Measurements from ENCODE around the gene CCDC30. TPM values are rescaled to one million over a fixed set of nuclear protein-coding genes. Genes with fewer than 3 reads are reported as not detected.
A peak's percentile ranks its signal among the peaks of the same experiment; 100 is the strongest.
"Not testable (repeated sequence)": the region's sequence is repeated elsewhere in the genome, so short reads cannot be mapped to it uniquely, and the experiment has no call there.

CCDC30 gene
- total RNA-seq, 1 experiment from 2014 or later = 0.40 TPM

DNA sequence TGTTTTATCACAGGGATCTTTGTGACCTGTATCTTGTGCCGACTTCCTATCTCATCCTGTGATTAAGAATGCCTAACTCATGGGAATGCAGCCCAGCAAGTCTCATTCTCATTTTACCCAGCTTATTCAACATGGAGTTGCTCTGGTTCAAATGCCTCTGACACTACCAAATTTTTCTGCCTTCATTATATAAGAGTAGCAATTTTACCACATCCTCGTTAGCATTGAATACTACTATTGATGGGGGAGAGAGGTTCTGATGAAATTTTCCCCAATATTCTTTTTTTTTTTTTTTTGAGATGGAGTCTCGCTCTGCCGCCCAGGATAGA, 150.7 kb downstream of the CCDC30 start:
- H3K4me1 ChIP-seq = no peaks in the 10 kb centered on the region
- no peak overlapping the region for H3K27ac ChIP-seq
- H3K9me3 ChIP-seq (replicated peaks) = no peaks in the 10 kb centered on the region
- H3K36me3 ChIP-seq = no peaks in the 10 kb centered on the region
- H3K27me3 ChIP-seq = no peaks in the 10 kb centered on the region
- DNase-seq = no peak
- no peak overlapping the region for H3K4me3 ChIP-seq

DNA sequence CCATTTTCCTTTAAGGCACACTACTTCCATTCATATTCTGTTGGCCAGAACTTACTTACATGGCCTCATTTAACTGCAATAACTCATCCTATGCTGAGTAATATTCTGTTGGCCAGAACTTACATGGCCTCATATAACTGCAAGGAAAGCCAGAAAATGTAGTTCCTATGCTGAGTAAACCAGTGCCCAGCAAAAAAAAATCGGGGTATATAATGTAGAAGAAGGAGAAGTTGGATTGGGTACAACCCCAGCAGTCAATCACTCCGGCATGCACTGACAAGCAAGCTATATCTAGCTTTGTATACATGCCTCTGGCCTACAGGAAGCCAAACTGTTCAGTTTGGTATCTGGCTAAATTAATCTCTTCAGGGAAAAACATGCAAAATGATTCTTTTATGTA, 155.8 kb downstream of the CCDC30 start:
- Histone ChIP-seq H3K27ac (no peak overlapping the region), H3K4me3 (no peak overlapping the region), H3K9me3 (replicated peaks) (no peaks in the 10 kb centered on the region), H3K4me1 (no peaks in the 10 kb centered on the region), H3K27me3 (no peaks in the 10 kb centered on the region), H3K36me3 (no peaks in the 10 kb centered on the region)
- DNase-seq = no peak

DNA sequence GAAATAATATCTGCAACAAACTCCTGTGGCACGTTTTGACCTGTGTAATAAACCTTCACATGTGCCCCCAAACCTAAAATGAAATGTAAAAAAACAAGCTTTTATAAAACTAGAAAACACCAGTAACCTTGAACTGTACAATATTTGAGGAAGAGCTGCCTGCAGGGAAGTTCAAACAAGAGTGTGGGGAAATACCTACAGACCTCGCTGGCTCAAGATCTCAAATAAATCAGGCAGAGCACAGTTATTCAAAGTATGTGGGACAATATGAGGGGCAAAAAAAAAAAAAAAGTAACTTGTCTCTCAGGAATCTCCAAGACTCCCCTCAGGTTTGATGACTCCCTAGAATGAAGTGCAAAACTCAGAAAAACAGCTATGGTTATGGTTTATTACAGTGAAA, 157.2 kb downstream of the CCDC30 start:
- H3K4me1 ChIP-seq = no peaks in the 10 kb centered on the region
- no peak for DNase-seq
- H3K4me3 ChIP-seq = no peak overlapping the region

DNA sequence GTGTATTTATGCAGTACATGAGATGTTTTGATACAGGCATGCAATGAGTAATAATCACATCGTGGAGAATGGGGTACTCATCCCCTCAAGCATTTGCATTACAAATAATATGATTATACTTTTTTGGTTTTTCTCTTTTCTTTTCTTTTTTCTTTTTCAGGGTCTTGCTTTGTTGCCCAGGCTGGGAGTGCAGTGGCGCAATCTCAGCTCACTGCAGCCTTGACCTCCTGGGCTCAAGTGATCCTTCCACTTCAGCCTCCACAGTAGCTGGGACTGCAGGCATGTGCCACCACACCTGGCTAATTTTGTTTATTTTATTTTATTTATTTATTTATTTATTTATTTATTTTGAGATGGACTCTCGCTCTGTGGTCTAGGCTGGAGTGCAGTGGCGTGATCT, 158.1 kb downstream of the CCDC30 start:
- not testable (repeated sequence) for DNase-seq

More for the DNA sequence above, 157.2 kb downstream of the CCDC30 start:
- Histone ChIP-seq H3K27me3 (no peaks in the 10 kb centered on the region), H3K36me3 (no peaks in the 10 kb centered on the region), H3K9me3 (replicated peaks) (no peaks in the 10 kb centered on the region), H3K27ac (no peak overlapping the region)

DNA sequence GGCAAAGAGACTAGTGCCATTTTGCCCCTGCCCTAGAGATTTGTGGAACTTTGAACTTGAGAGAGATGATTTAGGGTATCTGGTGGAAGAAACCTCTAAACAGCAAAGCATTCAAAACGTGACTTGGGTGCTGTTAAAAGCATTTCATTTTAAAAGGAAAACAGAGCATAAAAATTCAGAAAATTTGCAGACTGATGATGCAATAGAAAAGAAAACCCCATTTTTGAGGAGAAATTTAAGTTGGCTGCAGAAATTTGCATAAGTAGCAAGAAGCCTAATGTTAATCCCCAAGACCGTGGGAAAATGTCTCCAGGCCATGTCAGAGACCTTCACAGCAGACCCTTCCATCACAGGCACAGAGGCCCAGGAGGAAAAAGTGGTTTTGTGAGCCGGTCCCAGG, 164.1 kb downstream of the CCDC30 start:
- H3K27ac ChIP-seq; H3K27me3 ChIP-seq; H3K36me3 ChIP-seq; H3K4me3 ChIP-seq; H3K9me3 ChIP-seq (replicated peaks); H3K4me1 ChIP-seq; DNase-seq: not testable (repeated sequence)

More for the DNA sequence above, 158.1 kb downstream of the CCDC30 start:
- not testable (repeated sequence) for H3K27me3 ChIP-seq; H3K36me3 ChIP-seq; H3K9me3 ChIP-seq (replicated peaks); H3K4me3 ChIP-seq; H3K4me1 ChIP-seq; H3K27ac ChIP-seq

DNA sequence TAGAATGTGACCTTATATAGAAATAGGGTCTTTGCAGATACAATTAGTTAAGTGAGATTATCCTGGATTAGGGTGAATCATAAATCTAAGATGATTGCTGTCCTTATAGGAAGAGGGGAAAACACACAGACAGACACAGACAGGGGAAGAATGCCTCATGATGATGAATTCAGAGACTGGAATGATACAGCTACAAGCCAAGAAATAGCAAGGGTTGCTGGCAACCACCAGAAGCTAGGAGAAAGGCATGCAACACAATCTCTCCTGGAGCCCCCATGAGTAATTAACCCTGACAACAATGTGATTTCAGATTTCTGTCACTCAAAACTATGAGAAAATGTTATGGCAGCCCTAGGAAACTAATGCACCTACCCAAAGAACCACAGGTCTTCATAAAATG, 176.0 kb downstream of the CCDC30 start:
- H3K27me3 ChIP-seq = no peaks in the 10 kb centered on the region
- DNase-seq = no peak

DNA sequence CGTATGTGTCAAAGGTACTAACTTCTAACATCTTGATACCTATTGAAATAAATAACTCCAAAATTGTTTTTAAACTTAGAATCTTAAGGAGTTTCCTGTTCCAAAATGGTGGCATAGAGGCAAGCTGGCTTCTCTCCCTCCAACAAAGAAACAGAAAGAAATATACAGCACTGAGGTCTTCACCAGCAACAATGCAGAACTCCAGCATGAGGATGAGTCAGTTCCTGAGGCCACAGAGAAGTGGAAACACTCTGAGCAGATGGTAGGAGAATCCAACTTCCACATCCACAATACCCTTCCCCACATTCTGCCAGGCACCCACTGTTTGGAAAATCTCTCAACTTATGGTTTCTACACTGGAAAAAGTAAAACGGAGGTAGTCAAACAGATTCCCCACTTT, 183.0 kb downstream of the CCDC30 start:
- H3K27me3 ChIP-seq = no peaks in the 10 kb centered on the region
- H3K36me3 ChIP-seq = no peaks in the 10 kb centered on the region
- H3K27ac ChIP-seq = no peak overlapping the region
- DNase-seq = no peak
- H3K4me1 ChIP-seq = no peaks in the 10 kb centered on the region
- H3K4me3 ChIP-seq = no peak overlapping the region
- no peaks in the 10 kb centered on the region for H3K9me3 ChIP-seq (replicated peaks)

More for the DNA sequence above, 176.0 kb downstream of the CCDC30 start:
- no peaks in the 10 kb centered on the region for H3K36me3 ChIP-seq
- H3K4me3 ChIP-seq = no peak overlapping the region
- H3K4me1 ChIP-seq = no peaks in the 10 kb centered on the region
- H3K27ac ChIP-seq = no peak overlapping the region
- H3K9me3 ChIP-seq (replicated peaks) = no peaks in the 10 kb centered on the region

DNA sequence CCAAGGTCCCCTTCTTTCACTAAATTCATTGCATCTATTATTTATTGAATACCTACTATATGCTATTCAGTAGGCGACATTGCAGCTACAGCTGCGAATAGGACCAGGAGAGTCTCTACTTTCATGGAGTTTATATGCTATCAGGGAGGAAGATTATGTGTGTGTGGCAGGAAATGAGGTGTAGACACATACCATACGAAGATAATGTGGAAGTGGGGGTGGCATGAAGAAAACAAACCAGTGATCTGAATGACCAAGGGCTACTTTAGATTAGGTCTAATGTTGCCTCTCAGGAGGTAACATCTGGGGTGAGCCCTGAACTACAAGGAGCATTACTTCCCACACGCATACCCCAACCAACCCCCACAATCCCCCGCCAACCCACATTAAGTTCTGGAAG, 194.1 kb downstream of the CCDC30 start:
- H3K36me3 ChIP-seq = peaks cover 19% of the 10 kb centered on the region
- H3K4me3 ChIP-seq = no peak overlapping the region
- peaks cover 5% of the 10 kb centered on the region; the same call in 1 of the 2 replicates for H3K4me1 ChIP-seq
- peaks cover 6% of the 10 kb centered on the region; the same call in 1 of the 2 replicates for H3K27me3 ChIP-seq
- DNase-seq = no peak
- H3K27ac ChIP-seq = no peak overlapping the region
- H3K9me3 ChIP-seq (replicated peaks) = no peaks in the 10 kb centered on the region

DNA sequence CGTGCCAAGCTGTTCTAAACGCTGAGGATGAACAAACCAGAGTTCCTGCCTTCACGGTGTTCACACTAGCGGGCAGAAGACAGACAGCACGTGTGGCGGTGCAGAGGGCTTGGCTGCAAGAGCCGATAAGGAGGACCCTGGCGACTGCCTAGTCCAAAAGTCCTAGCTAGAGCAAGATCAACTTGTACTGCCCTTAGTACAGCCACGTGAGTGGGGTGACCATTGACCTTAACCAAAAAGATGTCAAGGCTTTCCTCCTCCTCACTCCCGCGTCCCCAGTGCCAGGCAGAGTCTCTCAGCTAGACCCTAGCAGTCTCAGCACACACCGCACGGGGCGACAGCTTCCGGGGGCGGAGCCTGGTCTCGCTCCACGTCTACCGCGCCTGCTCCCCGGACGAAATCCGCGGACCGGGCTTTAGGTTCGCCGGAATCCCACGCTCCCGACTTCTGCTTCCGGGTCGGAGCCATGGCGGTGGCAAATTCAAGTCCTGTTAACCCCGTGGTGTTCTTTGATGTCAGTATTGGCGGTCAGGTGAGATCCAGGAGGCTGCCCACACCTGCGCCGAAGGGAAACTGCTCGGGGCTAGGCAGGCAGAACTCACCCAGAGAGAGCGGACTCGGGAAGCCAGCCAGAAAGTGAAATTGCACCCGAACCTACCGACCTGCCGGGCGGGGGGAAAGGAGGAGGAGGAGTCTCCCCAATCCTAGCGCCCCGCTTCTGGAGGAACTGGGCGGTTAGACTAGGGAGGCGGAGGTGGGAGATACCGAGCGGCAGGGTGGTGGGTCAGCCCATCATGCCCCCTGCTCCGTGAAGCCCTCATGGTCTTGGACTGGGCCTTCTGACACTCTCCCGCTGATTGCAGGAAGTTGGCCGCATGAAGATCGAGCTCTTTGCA, 195.1 kb downstream of the CCDC30 start, which contains the start of gene PPIH:
TSS of gene PPIH (plus strand) at position 443 of the 896 bp plus-strand sequence. CDS start at position 467, 24 bp downstream.
- peaks cover 19% of the 10 kb centered on the region for H3K36me3 ChIP-seq
- H3K9me3 ChIP-seq (replicated peaks) = no peaks in the 10 kb centered on the region
- DNase-seq = peak; percentile 96
- peak within 1 kb of the TSS; percentile 85 for H3K4me3 ChIP-seq
- peak within 1 kb of the TSS; percentile 57 for H3K27ac ChIP-seq
- H3K4me1 ChIP-seq = peaks cover 5% of the 10 kb centered on the region; the same call in 1 of the 2 replicates
- no peaks in the 10 kb centered on the region for H3K27me3 ChIP-seq

DNA sequence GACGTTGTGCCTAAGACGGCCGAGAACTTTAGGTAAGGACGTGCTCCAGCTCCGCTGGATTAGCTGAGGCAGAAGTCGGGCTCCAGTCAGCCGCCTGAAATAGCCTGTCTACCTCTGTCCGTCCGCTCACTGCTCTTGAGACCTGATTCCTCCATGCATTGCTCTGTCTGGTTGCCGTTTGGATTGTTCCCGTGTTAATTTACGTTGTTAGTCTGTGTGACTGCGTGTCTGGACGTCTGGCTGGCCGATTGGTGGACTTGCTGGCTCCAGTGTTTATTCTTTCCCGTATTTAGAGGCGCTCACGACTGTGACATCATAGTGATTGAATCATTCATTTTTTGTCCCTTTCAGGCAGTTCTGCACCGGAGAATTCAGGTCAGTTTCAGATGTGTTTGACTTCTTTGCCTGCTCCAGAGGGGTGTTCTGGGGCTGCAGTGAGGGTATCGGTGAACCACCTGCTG, 195.8 kb downstream of the CCDC30 start:
- Histone ChIP-seq H3K4me1 (peaks cover 5% of the 10 kb centered on the region; the same call in 1 of the 2 replicates), H3K27ac (peak overlapping the region; percentile 57), H3K4me3 (peak overlapping the region; percentile 85), H3K9me3 (replicated peaks) (no peaks in the 10 kb centered on the region), H3K27me3 (no peaks in the 10 kb centered on the region), H3K36me3 (peaks cover 26% of the 10 kb centered on the region)
- DNase-seq = no peak

DNA sequence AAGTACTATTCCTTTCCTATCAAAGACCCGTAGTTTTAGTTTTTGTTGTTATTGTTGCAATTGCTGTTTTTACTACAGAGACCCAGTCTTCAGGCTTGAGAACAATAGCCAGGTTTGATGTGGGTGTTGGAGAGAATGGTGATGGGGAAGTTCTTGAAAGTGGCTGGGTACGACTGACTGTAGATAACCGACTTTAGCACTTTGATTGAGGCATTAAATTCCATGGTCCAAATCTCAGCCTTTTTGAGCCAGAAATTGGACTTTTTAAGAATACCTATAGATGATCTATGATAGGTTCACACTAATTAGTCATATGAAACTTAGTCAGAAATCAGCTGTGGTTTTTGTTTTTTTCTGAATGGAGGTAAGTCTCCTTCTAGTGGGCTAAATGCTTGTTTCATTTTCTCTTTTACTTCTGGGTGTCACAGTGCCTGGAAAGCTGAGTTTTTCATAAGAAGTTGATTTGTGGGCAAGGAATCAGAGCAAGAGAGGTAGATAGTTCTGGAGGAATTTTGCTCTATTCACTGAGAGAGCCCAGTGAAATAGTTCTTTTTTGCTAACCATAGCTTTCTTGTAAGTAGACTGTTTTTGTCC, 197.9 kb downstream of the CCDC30 start:
- no peaks in the 10 kb centered on the region for H3K27me3 ChIP-seq
- H3K27ac ChIP-seq = no peak overlapping the region
- DNase-seq = no peak
- H3K36me3 ChIP-seq = peaks cover 47% of the 10 kb centered on the region
- peaks cover 5% of the 10 kb centered on the region; the same call in 1 of the 2 replicates for H3K4me1 ChIP-seq
- no peaks in the 10 kb centered on the region for H3K9me3 ChIP-seq (replicated peaks)
- H3K4me3 ChIP-seq = no peak overlapping the region

DNA sequence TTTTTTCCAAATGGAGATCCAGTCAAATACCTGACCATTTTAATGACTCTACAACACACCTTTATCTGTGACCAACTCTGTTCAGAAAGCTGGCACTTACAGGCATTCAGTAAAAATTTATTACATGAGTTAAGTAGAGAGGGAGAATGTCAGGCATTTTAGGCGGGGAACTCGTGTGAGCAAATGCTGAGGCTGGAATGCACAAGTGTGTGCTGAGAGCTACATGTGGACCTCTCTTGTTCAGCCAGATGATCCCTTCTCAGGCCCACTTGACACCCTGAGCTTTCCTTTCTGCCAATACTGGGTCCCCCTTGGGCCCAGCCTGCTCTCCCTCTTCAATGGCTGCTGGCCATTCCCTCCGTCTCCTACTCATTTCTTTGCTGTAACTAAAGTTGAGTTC, 206.8 kb downstream of the CCDC30 start:
- Histone ChIP-seq H3K9me3 (replicated peaks) (no peaks in the 10 kb centered on the region), H3K4me1 (no peaks in the 10 kb centered on the region), H3K27ac (no peak overlapping the region), H3K27me3 (no peaks in the 10 kb centered on the region), H3K4me3 (no peak overlapping the region), H3K36me3 (peaks cover 57% of the 10 kb centered on the region)
- DNase-seq = no peak

DNA sequence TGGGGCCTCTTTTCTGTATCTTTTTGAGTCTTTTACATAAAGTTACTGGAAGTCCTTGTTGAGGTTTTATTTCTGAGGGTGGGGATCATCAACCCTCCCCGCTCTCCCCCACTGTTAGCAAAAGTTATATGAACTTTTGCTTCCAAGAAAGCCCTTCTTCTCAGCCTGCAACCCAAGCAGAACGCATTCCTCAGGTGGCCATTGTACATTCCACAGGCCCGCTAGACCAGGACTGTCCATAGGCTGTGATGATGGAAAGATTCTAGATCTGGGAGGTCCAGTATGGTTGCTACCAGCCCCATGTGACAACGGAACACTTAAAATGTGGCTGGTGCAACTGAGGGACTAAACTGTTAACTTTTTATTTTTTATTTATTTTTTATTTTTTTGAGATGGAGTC, 207.3 kb downstream of the CCDC30 start:
- Histone ChIP-seq H3K27me3 (no peaks in the 10 kb centered on the region), H3K4me1 (no peaks in the 10 kb centered on the region), H3K4me3 (no peak overlapping the region), H3K9me3 (replicated peaks) (no peaks in the 10 kb centered on the region), H3K36me3 (peaks cover 56% of the 10 kb centered on the region), H3K27ac (no peak overlapping the region)
- DNase-seq = no peak

DNA sequence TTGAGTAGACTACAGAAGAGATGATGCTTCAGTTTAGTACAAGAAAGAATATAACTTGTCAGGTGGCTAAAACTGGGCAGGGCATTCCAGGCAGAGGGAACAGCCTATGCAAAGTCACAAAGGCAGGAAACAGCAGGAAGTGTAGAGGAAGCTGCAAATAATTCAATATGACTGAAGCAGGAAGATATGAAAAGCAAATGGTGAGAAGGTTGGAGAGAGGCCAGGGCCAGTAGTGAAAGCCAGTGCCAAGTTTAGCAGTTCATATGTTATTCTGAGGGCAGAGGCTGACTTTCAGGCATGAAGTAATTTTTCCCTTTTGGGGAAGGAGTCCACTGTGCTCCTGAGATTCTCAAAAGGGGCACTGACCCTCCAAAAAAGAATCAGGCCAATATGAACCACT, 211.1 kb downstream of the CCDC30 start:
- no peak overlapping the region for H3K4me3 ChIP-seq
- H3K4me1 ChIP-seq = no peaks in the 10 kb centered on the region
- no peak for DNase-seq
- H3K36me3 ChIP-seq = peaks cover 28% of the 10 kb centered on the region
- H3K27ac ChIP-seq = no peak overlapping the region
- no peaks in the 10 kb centered on the region for H3K9me3 ChIP-seq (replicated peaks)
- H3K27me3 ChIP-seq = no peaks in the 10 kb centered on the region

DNA sequence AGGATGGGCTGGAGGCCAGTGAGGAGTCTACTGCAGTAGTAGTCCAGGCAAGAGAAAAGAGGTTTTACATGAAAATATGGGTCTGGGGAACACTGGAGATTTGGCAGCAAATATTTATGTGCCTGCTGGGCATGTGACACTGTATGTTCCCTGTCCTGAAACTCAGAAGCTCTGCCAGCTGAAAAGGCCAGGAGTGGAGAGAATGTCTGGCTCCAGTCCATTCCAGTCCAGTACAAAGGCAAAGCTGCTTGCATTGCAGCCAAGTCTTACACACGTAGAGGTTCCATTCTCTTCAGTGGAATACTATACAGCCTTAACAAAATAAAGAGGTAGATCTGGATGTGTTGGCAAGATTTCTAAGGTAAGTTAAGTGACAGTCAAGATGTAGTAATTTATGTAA, 211.6 kb downstream of the CCDC30 start:
- Histone ChIP-seq H3K4me1 (no peaks in the 10 kb centered on the region; the same call in 1 of the 2 replicates), H3K9me3 (replicated peaks) (no peaks in the 10 kb centered on the region), H3K4me3 (no peak overlapping the region), H3K27ac (no peak overlapping the region), H3K36me3 (peaks cover 24% of the 10 kb centered on the region), H3K27me3 (no peaks in the 10 kb centered on the region)
- DNase-seq = no peak

Data from SJCRH30 (cell line).